Stimulated activated CD8-positive, alpha-beta memory T cell treated with anti-CD3 and anti-CD28 coated beads, Interleukin-7, amount 100 ng/mL, for 48 hours (primary cell): ENCODE results near the gene MBOAT7.
"Not testable (repeated sequence)": the region's sequence is repeated elsewhere in the genome, so short reads cannot be mapped to it uniquely, and the experiment has no call there.

Source experiments
- DNase-seq, 2 donors: peaks; one replicate each; pipeline ENCODE4 v3.0.0-alpha.2; 2020; ENCODE audit warnings: low read depth in 1 of 2; ENCODE audit errors: extremely low read depth in 1 of 2

The MBOAT7 gene

GRCh38 chr19:54209058-54209810, 19.9 kb upstream of the MBOAT7 start:
- DNase-seq = no peak

GRCh38 chr19:54208784-54209057, 19.3 kb upstream of the MBOAT7 start:
- no peak for DNase-seq

GRCh38 chr19:54207983-54208783, 18.8 kb upstream of the MBOAT7 start:
- DNase-seq = peak in 1 of 2 donors; percentile 38

- no peak for DNase-seq
These were observed 18.2 kb upstream of the MBOAT7 start for GRCh38 chr19:54207676-54207982.

GRCh38 chr19:54207193-54207592, 17.8 kb upstream of the MBOAT7 start:
- not testable (repeated sequence) for DNase-seq

- no peak for DNase-seq
These were observed 17.4 kb upstream of the MBOAT7 start for GRCh38 chr19:54206831-54207177.

GRCh38 chr19:54206030-54206830, 16.9 kb upstream of the MBOAT7 start:
- DNase-seq = no peak

- no peak for DNase-seq
These were observed 15.5 kb upstream of the MBOAT7 start for GRCh38 chr19:54204767-54205468.

GRCh38 chr19:54203151-54203611, 13.8 kb upstream of the MBOAT7 start:
- no peak for DNase-seq

GRCh38 chr19:54201980-54202379, 12.6 kb upstream of the MBOAT7 start:
- no peak for DNase-seq

GRCh38 chr19:54201172-54201701, 11.9 kb upstream of the MBOAT7 start:
- DNase-seq = no peak

GRCh38 chr19:54199401-54199800, 10.0 kb upstream of the MBOAT7 start:
- no peak for DNase-seq

GRCh38 chr19:54197121-54197520, 7.7 kb upstream of the MBOAT7 start:
- no peak for DNase-seq

GRCh38 chr19:54196536-54196935, 7.2 kb upstream of the MBOAT7 start:
- no peak for DNase-seq

GRCh38 chr19:54194463-54194862, 5.1 kb upstream of the MBOAT7 start:
- not testable (repeated sequence) for DNase-seq

- no peak for DNase-seq
These were observed 3.6 kb upstream of the MBOAT7 start for GRCh38 chr19:54193011-54193410.

- no peak for DNase-seq
These were observed 2.6 kb upstream of the MBOAT7 start for GRCh38 chr19:54191811-54192453.

GRCh38 chr19:54191011-54191810, 1.8 kb upstream of the MBOAT7 start, which contains the start of gene TSEN34:
Gene TSEN34 (plus strand): TSS chr19:54191308. CDS start chr19:54191365, 57 bp downstream.
- DNase-seq = peak; percentile 74 to 78

GRCh38 chr19:54190503-54191010, 1.2 kb upstream of the MBOAT7 start:
- DNase-seq = peak; percentile 100
